ENCODE measurements around the gene CDC123. TPM values are rescaled to one million over a fixed set of nuclear protein-coding genes. Genes with fewer than 3 reads are reported as not detected.
"Not testable (repeated sequence)": the region's sequence is repeated elsewhere in the genome, so short reads cannot be mapped to it uniquely, and the experiment has no call there.

CDC123 gene
- total RNA-seq, 1 donor from 2014 or later: 191 TPM

DNA sequence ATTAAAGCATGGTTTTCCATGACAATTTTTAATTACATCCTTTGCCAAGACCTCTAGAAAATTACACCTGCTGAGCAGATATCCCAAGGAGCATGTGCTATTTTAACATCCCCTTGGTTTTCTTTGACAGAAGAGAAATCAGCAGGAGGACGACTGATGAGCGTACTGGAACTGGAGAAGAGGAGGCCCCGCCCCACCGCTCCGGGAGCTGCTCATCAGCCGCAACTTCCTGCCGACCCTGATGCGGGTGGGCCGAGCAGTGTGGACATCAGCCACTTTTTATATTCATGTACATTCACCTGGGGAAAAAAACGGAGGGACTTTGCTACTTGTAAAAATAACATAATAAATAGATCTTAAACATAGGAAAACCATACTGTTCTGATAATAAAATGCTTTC is 54.2 kb downstream of the CDC123 start:
- no peak for DNase-seq (ENCODE audit: low spot score)
- intact Hi-C loops (cut with micrococcal nuclease): no loop called here
- no peaks in the 10 kb centered on the region for H3K27me3 Mint-ChIP-seq (ENCODE audit: insufficient read depth)
- H3K4me1 Mint-ChIP-seq (ENCODE audit: low read depth): no peaks in the 10 kb centered on the region
- no peak overlapping the region for H3K27ac Mint-ChIP-seq
- no peak overlapping the region for H3K4me3 Mint-ChIP-seq
- no peaks in the 10 kb centered on the region for H3K9me3 Mint-ChIP-seq
- H3K36me3 Mint-ChIP-seq (ENCODE audit: low read depth): peaks cover 28% of the 10 kb centered on the region

GRCh38 chr10:12250702-12251101 is 54.7 kb downstream of the CDC123 start:
- H3K27ac Mint-ChIP-seq; H3K4me1 Mint-ChIP-seq (ENCODE audit: low read depth); DNase-seq (ENCODE audit: low spot score); H3K4me3 Mint-ChIP-seq; H3K27me3 Mint-ChIP-seq (ENCODE audit: insufficient read depth); intact Hi-C loops (cut with micrococcal nuclease); H3K9me3 Mint-ChIP-seq: not testable (repeated sequence)
- H3K36me3 Mint-ChIP-seq (ENCODE audit: low read depth): peaks cover 28% of the 10 kb centered on the region

- intact Hi-C loops (cut with micrococcal nuclease): no loop called here
- Mint-ChIP-seq H3K27me3 (ENCODE audit: insufficient read depth) (no peaks in the 10 kb centered on the region), H3K4me1 (ENCODE audit: low read depth) (no peaks in the 10 kb centered on the region), H3K9me3 (no peaks in the 10 kb centered on the region), H3K36me3 (ENCODE audit: low read depth) (peaks cover 22% of the 10 kb centered on the region), H3K27ac (no peak overlapping the region), H3K4me3 (no peak overlapping the region)
- DNase-seq (ENCODE audit: low spot score): no peak
Measured at GRCh38 chr10:12251581-12251980, 55.6 kb downstream of the CDC123 start.

- H3K36me3 Mint-ChIP-seq (ENCODE audit: low read depth): peaks cover 17% of the 10 kb centered on the region
- intact Hi-C loops (cut with micrococcal nuclease): loop anchor here (1.0 to 2.0 kb wide), 2 partner anchors 458 to 650 kb away; no protein-coding TSS in a partner anchor
- H3K9me3 Mint-ChIP-seq: no peaks in the 10 kb centered on the region
- H3K27ac Mint-ChIP-seq: no peak overlapping the region
- no peak for DNase-seq (ENCODE audit: low spot score)
- H3K4me3 Mint-ChIP-seq: no peak overlapping the region
- H3K4me1 Mint-ChIP-seq (ENCODE audit: low read depth): no peaks in the 10 kb centered on the region
- no peaks in the 10 kb centered on the region for H3K27me3 Mint-ChIP-seq (ENCODE audit: insufficient read depth)
Measured at GRCh38 chr10:12252882-12253546, 57.0 kb downstream of the CDC123 start.

DNA sequence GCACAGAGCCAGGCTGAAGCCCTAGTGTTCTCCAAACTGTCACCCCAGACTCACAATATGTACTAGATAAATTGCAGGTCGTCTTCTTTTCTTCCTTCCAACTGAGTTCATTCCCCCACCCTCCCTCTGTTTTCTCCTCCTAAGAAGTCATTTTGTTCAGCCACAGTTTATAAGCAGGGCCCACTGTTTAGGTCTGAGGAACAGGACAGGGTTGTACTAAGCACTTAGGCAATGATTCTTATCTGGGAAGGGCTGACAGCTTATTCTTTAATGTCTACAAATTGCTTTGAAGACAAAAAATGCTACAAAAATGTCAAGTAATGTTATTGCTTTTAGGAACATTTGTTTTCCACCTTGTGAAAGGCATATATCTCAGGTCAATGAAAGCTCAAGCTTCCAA is 59.1 kb downstream of the CDC123 start:
- H3K27ac Mint-ChIP-seq: no peak overlapping the region
- H3K4me3 Mint-ChIP-seq: no peak overlapping the region
- H3K27me3 Mint-ChIP-seq (ENCODE audit: insufficient read depth): no peaks in the 10 kb centered on the region
- intact Hi-C loops (cut with micrococcal nuclease): no loop called here
- peaks cover 12% of the 10 kb centered on the region for H3K36me3 Mint-ChIP-seq (ENCODE audit: low read depth)
- DNase-seq (ENCODE audit: low spot score): no peak
- no peaks in the 10 kb centered on the region for H3K4me1 Mint-ChIP-seq (ENCODE audit: low read depth)
- H3K9me3 Mint-ChIP-seq: no peaks in the 10 kb centered on the region

- Mint-ChIP-seq H3K27me3 (ENCODE audit: insufficient read depth) (peaks cover 1% of the 10 kb centered on the region), H3K27ac (no peak overlapping the region), H3K9me3 (no peaks in the 10 kb centered on the region), H3K4me1 (ENCODE audit: low read depth) (peaks cover 16% of the 10 kb centered on the region), H3K36me3 (ENCODE audit: low read depth) (peaks cover 10% of the 10 kb centered on the region), H3K4me3 (no peak overlapping the region)
- no peak for DNase-seq (ENCODE audit: low spot score)
- intact Hi-C loops (cut with micrococcal nuclease): loop anchor here (5.0 to 10.0 kb wide), 3 partner anchors 152 to 332 kb away; no protein-coding TSS in a partner anchor
Measured at GRCh38 chr10:12259988-12260387, 64.0 kb downstream of the CDC123 start.

DNA sequence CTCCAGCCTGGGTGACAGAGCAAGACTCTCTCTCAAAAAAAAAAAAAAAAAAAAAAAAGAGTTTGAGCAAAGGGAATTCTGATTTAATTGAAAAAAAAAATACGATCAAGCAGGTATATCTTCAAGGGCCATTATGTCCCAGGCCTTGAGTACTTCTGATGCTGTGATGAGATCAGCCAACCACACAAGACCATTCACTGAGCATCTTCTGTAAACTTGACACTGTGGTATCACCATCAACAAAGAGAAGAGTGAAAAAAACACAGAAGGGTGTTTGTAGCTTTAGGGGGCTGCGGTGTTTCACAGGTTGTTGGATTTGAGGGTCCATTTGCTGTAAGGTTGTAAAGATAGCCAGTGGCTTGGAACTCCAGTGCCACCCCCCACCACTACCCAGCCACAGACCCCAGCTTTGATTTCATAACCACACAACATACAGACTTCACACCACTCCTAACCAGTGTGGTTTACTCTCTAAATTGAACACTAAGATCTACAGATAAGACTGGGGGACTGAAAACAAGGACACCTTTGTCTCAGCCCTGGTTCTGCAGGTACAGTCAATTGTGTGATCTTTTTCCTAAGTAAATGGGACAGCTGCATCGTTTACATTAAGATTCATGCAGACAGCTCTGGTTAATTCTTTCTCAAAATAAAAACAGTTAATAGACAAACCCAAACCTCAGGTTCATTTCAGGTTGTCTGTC is 66.4 kb downstream of the CDC123 start:
- intact Hi-C loops (cut with micrococcal nuclease): loop anchor here (5.0 to 10.0 kb wide), 3 partner anchors 150 to 330 kb away; no protein-coding TSS in a partner anchor
- no peaks in the 10 kb centered on the region for H3K9me3 Mint-ChIP-seq

GRCh38 chr10:12264204-12264940 is 68.4 kb downstream of the CDC123 start:
- peak overlapping the region; percentile 82 for H3K4me3 Mint-ChIP-seq
- intact Hi-C loops (cut with micrococcal nuclease): loop anchor here (1.0 to 10.0 kb wide), 10 partner anchors 23 to 447 kb away; partner anchors contain the start of gene CAMK1D
- peak; percentile 63 for DNase-seq (ENCODE audit: low spot score)
- H3K9me3 Mint-ChIP-seq: no peaks in the 10 kb centered on the region
- H3K27ac Mint-ChIP-seq: peak overlapping the region; percentile 98
- H3K36me3 Mint-ChIP-seq (ENCODE audit: low read depth): peaks cover 6% of the 10 kb centered on the region
- H3K27me3 Mint-ChIP-seq (ENCODE audit: insufficient read depth): peaks cover 1% of the 10 kb centered on the region
- peaks cover 23% of the 10 kb centered on the region for H3K4me1 Mint-ChIP-seq (ENCODE audit: low read depth)

More for the DNA sequence above, 66.4 kb downstream of the CDC123 start:
- H3K36me3 Mint-ChIP-seq (ENCODE audit: low read depth): peaks cover 6% of the 10 kb centered on the region
- DNase-seq (ENCODE audit: low spot score): no peak
- no peak overlapping the region for H3K4me3 Mint-ChIP-seq
- no peak overlapping the region for H3K27ac Mint-ChIP-seq
- H3K27me3 Mint-ChIP-seq (ENCODE audit: insufficient read depth): peaks cover 1% of the 10 kb centered on the region
- H3K4me1 Mint-ChIP-seq (ENCODE audit: low read depth): peaks cover 23% of the 10 kb centered on the region

GRCh38 chr10:12269056-12269455 is 73.1 kb downstream of the CDC123 start:
- no peak overlapping the region for H3K4me3 Mint-ChIP-seq
- H3K9me3 Mint-ChIP-seq: no peaks in the 10 kb centered on the region
- intact Hi-C loops (cut with micrococcal nuclease): loop anchor here (10.0 kb wide), 1 partner anchor 296 kb away; no protein-coding TSS in a partner anchor
- DNase-seq (ENCODE audit: low spot score): no peak
- peaks cover 16% of the 10 kb centered on the region for H3K4me1 Mint-ChIP-seq (ENCODE audit: low read depth)
- peaks cover 3% of the 10 kb centered on the region for H3K36me3 Mint-ChIP-seq (ENCODE audit: low read depth)
- H3K27ac Mint-ChIP-seq: no peak overlapping the region
- no peaks in the 10 kb centered on the region for H3K27me3 Mint-ChIP-seq (ENCODE audit: insufficient read depth)

DNA sequence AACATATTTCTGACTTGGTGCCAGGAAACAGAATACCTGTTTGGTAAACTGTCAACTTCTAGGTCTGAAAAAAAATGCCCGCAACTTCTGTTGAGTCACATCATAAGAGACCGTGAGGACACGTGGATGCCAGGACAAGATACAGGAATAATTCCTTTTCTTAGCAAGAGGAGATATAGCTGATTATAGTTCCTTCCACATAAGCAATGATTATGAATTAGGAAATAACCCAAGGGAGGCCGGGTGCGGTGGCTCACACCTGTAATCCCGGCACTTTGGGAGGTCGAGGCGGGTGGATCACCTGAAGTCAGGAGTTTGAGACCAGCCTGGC is 75.2 kb downstream of the CDC123 start:
- Mint-ChIP-seq H3K27ac (no peak overlapping the region), H3K4me3 (no peak overlapping the region), H3K9me3 (no peaks in the 10 kb centered on the region), H3K27me3 (ENCODE audit: insufficient read depth) (no peaks in the 10 kb centered on the region), H3K4me1 (ENCODE audit: low read depth) (no peaks in the 10 kb centered on the region), H3K36me3 (ENCODE audit: low read depth) (no peaks in the 10 kb centered on the region)
- intact Hi-C loops (cut with micrococcal nuclease): no loop called here
- DNase-seq (ENCODE audit: low spot score): no peak

DNA sequence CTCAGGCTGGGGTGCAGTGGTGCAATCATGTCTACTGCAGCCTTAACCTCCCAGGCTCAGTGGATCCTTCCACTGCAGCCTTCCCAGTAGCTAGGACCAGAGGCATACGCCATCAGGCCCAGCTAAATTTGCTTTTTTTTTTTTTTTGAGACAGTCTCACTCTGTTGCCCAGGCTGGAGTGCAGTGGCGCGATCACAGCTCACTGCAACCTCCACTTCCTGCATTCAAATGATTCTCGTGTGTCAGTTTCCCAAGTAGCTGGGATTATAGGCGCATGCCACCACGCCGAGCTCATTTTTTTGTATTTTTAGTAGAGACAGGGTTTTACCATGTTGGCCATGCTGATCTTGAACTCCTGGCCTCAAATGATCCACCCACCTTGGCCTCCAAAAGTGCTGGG is 81.9 kb downstream of the CDC123 start:
- H3K4me1 Mint-ChIP-seq (ENCODE audit: low read depth); H3K36me3 Mint-ChIP-seq (ENCODE audit: low read depth); H3K27ac Mint-ChIP-seq; H3K4me3 Mint-ChIP-seq; DNase-seq (ENCODE audit: low spot score); H3K9me3 Mint-ChIP-seq; H3K27me3 Mint-ChIP-seq (ENCODE audit: insufficient read depth): not testable (repeated sequence)
- intact Hi-C loops (cut with micrococcal nuclease): loop anchor here (1.0 kb wide), 1 partner anchor 18 kb away; no protein-coding TSS in a partner anchor

DNA sequence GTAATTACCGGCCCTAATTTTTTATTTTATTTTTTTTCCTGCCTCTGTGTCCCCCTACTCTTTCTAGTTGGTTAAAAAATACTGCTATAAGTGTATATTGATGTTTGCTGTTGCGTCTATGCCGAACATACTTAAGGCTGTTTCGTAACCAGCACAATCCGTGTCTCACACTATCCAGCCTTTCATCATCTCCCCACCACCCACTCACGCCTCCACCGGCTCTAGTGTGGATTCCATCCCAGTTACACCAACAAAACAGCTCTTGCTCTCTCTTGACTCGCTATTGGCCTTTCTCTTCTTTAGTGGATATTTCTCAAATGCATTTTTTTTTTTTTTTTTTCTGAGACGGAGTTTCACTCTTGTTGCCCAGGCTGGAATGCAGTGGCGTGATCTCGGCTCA is 83.3 kb downstream of the CDC123 start:
- DNase-seq (ENCODE audit: low spot score): no peak
- intact Hi-C loops (cut with micrococcal nuclease): no loop called here
- H3K4me1 Mint-ChIP-seq (ENCODE audit: low read depth): no peaks in the 10 kb centered on the region
- H3K36me3 Mint-ChIP-seq (ENCODE audit: low read depth): no peaks in the 10 kb centered on the region
- H3K27me3 Mint-ChIP-seq (ENCODE audit: insufficient read depth): no peaks in the 10 kb centered on the region
- peaks cover 3% of the 10 kb centered on the region for H3K9me3 Mint-ChIP-seq
- H3K4me3 Mint-ChIP-seq: no peak overlapping the region
- no peak overlapping the region for H3K27ac Mint-ChIP-seq

DNA sequence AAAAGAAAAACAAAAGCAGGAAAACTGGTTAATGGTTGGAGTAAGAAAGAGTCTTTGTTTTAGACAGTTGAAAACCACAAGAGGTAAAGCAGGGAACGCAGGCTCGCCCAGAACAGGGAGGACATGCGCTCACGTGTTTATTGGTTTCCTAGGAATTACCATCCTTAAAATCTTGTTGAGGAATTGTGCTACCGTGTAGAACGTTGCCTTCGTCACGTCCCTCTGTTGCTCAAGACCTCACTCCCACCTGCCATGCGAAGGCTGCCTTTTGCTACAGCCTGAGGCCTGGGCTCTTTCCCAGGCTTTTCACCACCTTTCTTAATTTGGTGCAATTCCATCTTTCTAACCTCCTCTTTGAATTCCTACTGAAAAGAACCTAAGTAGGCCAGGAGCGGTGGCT is 91.8 kb downstream of the CDC123 start:
- Mint-ChIP-seq H3K36me3 (ENCODE audit: low read depth) (no peaks in the 10 kb centered on the region), H3K9me3 (peaks cover 3% of the 10 kb centered on the region), H3K27ac (no peak overlapping the region), H3K4me3 (no peak overlapping the region), H3K4me1 (ENCODE audit: low read depth) (no peaks in the 10 kb centered on the region), H3K27me3 (ENCODE audit: insufficient read depth) (peaks cover 4% of the 10 kb centered on the region)
- no peak for DNase-seq (ENCODE audit: low spot score)
- intact Hi-C loops (cut with micrococcal nuclease): no loop called here
